HEK293 (cell line): ENCODE data around the gene ASL.
A peak's percentile ranks its signal among the peaks of the same experiment; 100 is the strongest.

Source experiments
- CTCF ChIA-PET: fragments of 350-600 bp; formaldehyde crosslinking; extraction: SDS; loops from one replicate; lab custom pipeline; 2021; ENCODE audit warnings: antibody characterized with exemption; lab: Yijun Ruan, JAX
- POLR2A ChIA-PET: fragments of 300-600 bp; formaldehyde crosslinking; extraction: SDS; loops from one replicate; lab custom pipeline; 2020; ENCODE audit warnings: antibody characterized with exemption, inconsistent platforms; lab: Yijun Ruan, JAX
- H3K27ac ChIP-seq: fragments of 200-500 bp; sonication (Bioruptor generic); 2 replicates; pipeline ENCODE4 v1.5.1; 2014; ENCODE audit warnings: low read depth, low read length, control low read depth, inconsistent platforms; ENCODE audit errors: extremely low read depth
- H3K36me3 ChIP-seq, 2 experiments: fragments of 200-500 bp in 1 of 2; sonication (Bioruptor generic) in 1 of 2; 1 replicate in 1 of 2; 2 replicates in 1 of 2; pipeline ENCODE4 v1.5.1; 2014 to 2017; ENCODE audit warnings: inconsistent platforms in 2 of 2, low read length in 2 of 2; ENCODE audit not compliant: control insufficient read depth in 2 of 2, insufficient read depth in 1 of 2
- H3K4me1 ChIP-seq: fragments of 200-500 bp; sonication (Bioruptor generic); 2 replicates; pipeline ENCODE4 v1.5.1; 2014; ENCODE audit warnings: mild to moderate bottlenecking, low read length, inconsistent platforms; ENCODE audit not compliant: control insufficient read depth, insufficient read depth
- H3K4me3 ChIP-seq: 2 replicates; pipeline ENCODE4 v1.5.1; 2011; ENCODE audit warnings: low read depth, mild to moderate bottlenecking, control low read depth, low read length, moderate library complexity
- H3K9me3 ChIP-seq: fragments of 200-500 bp; sonication (Bioruptor generic); 2 replicates; pipeline ENCODE4 v1.5.1; 2014; ENCODE audit warnings: low read depth, low read length, inconsistent platforms; ENCODE audit not compliant: control insufficient read depth, insufficient read depth
- BCL11A ChIP-seq: fragments of 450-650 bp; formaldehyde crosslinking; IDR thresholded peaks from 2 replicates; pipeline ENCODE4 v1.5.1; 2016; ENCODE audit warnings: low read depth, missing biosample characterization, missing genetic modification characterization
- GLIS1 ChIP-seq: fragments of 450-650 bp; formaldehyde crosslinking; IDR thresholded peaks from 2 replicates; pipeline ENCODE4 v1.5.1; 2016; ENCODE audit warnings: missing biosample characterization, missing genetic modification characterization
- GLIS2 ChIP-seq: fragments of 450-650 bp; formaldehyde crosslinking; IDR thresholded peaks from 2 replicates; pipeline ENCODE4 v1.5.1; 2016; ENCODE audit warnings: missing biosample characterization, missing genetic modification characterization
- HIC1 ChIP-seq: fragments of 450-650 bp; formaldehyde crosslinking; IDR thresholded peaks from 2 replicates; pipeline ENCODE4 v1.5.1; 2016; ENCODE audit warnings: missing biosample characterization, missing genetic modification characterization
- KLF1 ChIP-seq: fragments of 450-650 bp; formaldehyde crosslinking; IDR thresholded peaks from 2 replicates; pipeline ENCODE4 v1.5.1; 2016; ENCODE audit warnings: missing biosample characterization, missing genetic modification characterization
- OSR2 ChIP-seq: fragments of 450-650 bp; formaldehyde crosslinking; IDR thresholded peaks from 2 replicates; pipeline ENCODE4 v1.5.1; 2016; ENCODE audit warnings: missing biosample characterization, missing genetic modification characterization
- PRDM1 ChIP-seq: fragments of 450-650 bp; formaldehyde crosslinking; IDR thresholded peaks from 2 replicates; pipeline ENCODE4; 2016; ENCODE audit warnings: missing biosample characterization, missing genetic modification characterization
- ZBTB26 ChIP-seq: fragments of 450-650 bp; formaldehyde crosslinking; optimal IDR thresholded peaks from 2 replicates; pipeline ENCODE3; 2016; ENCODE audit warnings: missing biosample characterization, mild to moderate bottlenecking, missing genetic modification characterization
- ZBTB6 ChIP-seq: fragments of 450-650 bp; formaldehyde crosslinking; IDR thresholded peaks from 2 replicates; pipeline ENCODE4 v1.5.1; 2017; ENCODE audit warnings: missing biosample characterization, missing genetic modification characterization
- ZFP41 ChIP-seq: fragments of 450-650 bp; formaldehyde crosslinking; IDR thresholded peaks from 2 replicates; pipeline ENCODE4 v1.5.1; 2016; ENCODE audit warnings: missing biosample characterization, missing genetic modification characterization, borderline replicate concordance
- ZIC2 ChIP-seq: fragments of 450-650 bp; formaldehyde crosslinking; IDR thresholded peaks from 2 replicates; pipeline ENCODE4 v1.5.1; 2016; ENCODE audit warnings: missing biosample characterization, missing genetic modification characterization
- ZNF112 ChIP-seq: fragments of 450-650 bp; formaldehyde crosslinking; IDR thresholded peaks from 2 replicates; pipeline ENCODE4 v1.5.0; 2017; ENCODE audit warnings: missing biosample characterization, missing genetic modification characterization
- ZNF121 ChIP-seq: fragments of 450-650 bp; formaldehyde crosslinking; IDR thresholded peaks from 2 replicates; pipeline ENCODE4 v1.5.1; 2016; ENCODE audit warnings: missing biosample characterization, missing genetic modification characterization
- ZNF169 ChIP-seq: fragments of 450-650 bp; formaldehyde crosslinking; IDR thresholded peaks from 2 replicates; pipeline ENCODE4 v1.5.1; 2016; ENCODE audit warnings: missing biosample characterization, missing genetic modification characterization
- ZNF274 ChIP-seq, 2 experiments: fragments of 200-500 bp in 1 of 2; fragments of 450-650 bp in 1 of 2; sonication (Bioruptor generic) in 1 of 2; formaldehyde crosslinking in 1 of 2; IDR thresholded peaks; 2 replicates each; pipeline versions ENCODE4 v1.5.1 to v1.6.1; 2014 to 2016; ENCODE audit warnings: borderline replicate concordance in 1 of 2, inconsistent platforms in 1 of 2, low read length in 1 of 2, missing biosample characterization in 1 of 2, missing genetic modification characterization in 1 of 2
- ZNF362 ChIP-seq: fragments of 450-650 bp; formaldehyde crosslinking; IDR thresholded peaks from 2 replicates; pipeline ENCODE4 v1.5.1; 2016; ENCODE audit warnings: missing biosample characterization, missing genetic modification characterization
- ZNF473 ChIP-seq: fragments of 450-650 bp; formaldehyde crosslinking; IDR thresholded peaks from 2 replicates; pipeline ENCODE4 v1.5.1; 2017; ENCODE audit warnings: missing biosample characterization, missing genetic modification characterization
- ZNF549 ChIP-seq: fragments of 450-650 bp; IDR thresholded peaks from 2 replicates; pipeline ENCODE4 v1.5.1; 2018; ENCODE audit warnings: missing biosample characterization, missing genetic modification characterization, mild to moderate bottlenecking, inconsistent platforms, moderate library complexity
- ZNF629 ChIP-seq: fragments of 450-650 bp; formaldehyde crosslinking; IDR thresholded peaks from 2 replicates; pipeline ENCODE4 v1.5.1; 2017; ENCODE audit warnings: missing biosample characterization, missing genetic modification characterization
- ZNF664 ChIP-seq: fragments of 450-650 bp; formaldehyde crosslinking; IDR thresholded peaks from 2 replicates; pipeline ENCODE4 v1.5.1; 2016; ENCODE audit warnings: missing biosample characterization, missing genetic modification characterization
- ZNF677 ChIP-seq: fragments of 450-650 bp; IDR thresholded peaks from 2 replicates; pipeline ENCODE4 v1.5.0; 2018; ENCODE audit warnings: missing biosample characterization, mild to moderate bottlenecking, missing genetic modification characterization, moderate library complexity
- ZNF692 ChIP-seq: fragments of 450-650 bp; formaldehyde crosslinking; IDR thresholded peaks from 2 replicates; pipeline ENCODE4 v1.5.1; 2016; ENCODE audit warnings: missing biosample characterization, missing genetic modification characterization
- ZNF701 ChIP-seq: fragments of 450-650 bp; formaldehyde crosslinking; IDR thresholded peaks from 2 replicates; pipeline ENCODE4 v1.5.1; 2016; ENCODE audit warnings: missing biosample characterization, missing genetic modification characterization
- ZNF785 ChIP-seq: fragments of 450-650 bp; formaldehyde crosslinking; IDR thresholded peaks from 2 replicates; pipeline ENCODE4 v1.5.1; 2016; ENCODE audit warnings: missing biosample characterization, missing genetic modification characterization

Gene ASL

GRCh38 chr7:66083677-66084076, 8.1 kb downstream of the ASL start (continued):
- TF ChIP-seq ZNF629 (tag by site-specific recombination) (no peak), HIC1 (tag by site-specific recombination) (no peak), ZNF785 (tag by site-specific recombination) (no peak), ZNF549 (tag by site-specific recombination) (no peak), ZNF473 (tag by site-specific recombination) (no peak), ZNF112 (tag by site-specific recombination) (no peak), ZNF677 (no peak), PRDM1 (tag by site-specific recombination) (no peak), BCL11A (tag by site-specific recombination) (no peak), ZNF274 (IDR thresholded peaks at IDR 0.05; ENCODE audit: low read length) (no peak), ZNF274 (tag by site-specific recombination; IDR thresholded peaks at IDR 0.05; ENCODE audit: borderline replicate concordance) (no peak)

- 0 out of 2 replicates have a peak, but pooled peaks have one; percentile 54 for TF ChIP-seq KLF1 (tag by site-specific recombination)
- TF ChIP-seq ZNF169 = no peak
- TF ChIP-seq ZNF692 = no peak
- no peak for TF ChIP-seq ZNF785 (tag by site-specific recombination)
- TF ChIP-seq ZFP41 (tag by site-specific recombination) = no peak
- peak; percentile 60 for TF ChIP-seq GLIS1
- TF ChIP-seq ZNF362 (tag by site-specific recombination) = no peak
- TF ChIP-seq ZNF701 (tag by site-specific recombination) = no peak
- TF ChIP-seq OSR2 (tag by site-specific recombination) = no peak
- no peak for TF ChIP-seq GLIS2
- TF ChIP-seq ZBTB6 (tag by site-specific recombination) = no peak
- TF ChIP-seq ZNF121 = no peak
- peak; percentile 57 for TF ChIP-seq ZIC2 (tag by site-specific recombination)
- no peak for TF ChIP-seq ZNF664 (tag by site-specific recombination)
- no peak for TF ChIP-seq ZBTB26 (tag by site-specific recombination)
- no peak overlapping the region for H3K27ac ChIP-seq
- H3K36me3 ChIP-seq = no peaks in the 10 kb centered on the region; a peak in 1 of 3 replicates
- H3K4me1 ChIP-seq = no peaks in the 10 kb centered on the region
- H3K4me3 ChIP-seq = no peak overlapping the region
- no peaks in the 10 kb centered on the region for H3K9me3 ChIP-seq
- ChIA-PET CTCF (no interaction called here), POLR2A (interaction anchor here (1.2 kb wide), 1 partner anchor 13 kb away, joined by 3 read pairs; the partner anchor contains the start of gene ASL)
Observed at GRCh38 chr7:66088861-66089838, 13.5 kb downstream of the ASL start.
